Omental fat pad (tissue), 4 donors: ENCODE data around the gene SRF. TPM values are rescaled to one million over a fixed set of nuclear protein-coding genes. Genes with fewer than 3 reads are reported as not detected.

ENCODE experiments used
- ATAC-seq: fragments of 150-250 bp; one replicate; pipeline ENCODE4 v1.9.1; 2016; ENCODE audit warnings: mild to moderate bottlenecking, moderate library complexity; ENCODE audit not compliant: low FRiP score
- DNase-seq: peaks from one replicate; pipeline ENCODE4 v3.0.0-alpha.2; 2019; ENCODE audit warnings: low spot score
- total RNA-seq, 4 donors: library from RNA; depleted of rRNA; stranded (reverse); fragments of >200 nt; gene quantifications; one replicate each; pipeline ENCODE4 v1.1.0, GENCODE V29; 2016
- TF ChIP-seq, protein P1 (sequence below), 3 donors: fragments of 450-650 bp; IDR thresholded peaks; one replicate each; pipeline ENCODE4 v1.5.1; 2016 to 2017; ENCODE audit warnings: antibody characterized with exemption in 3 of 3, mild to moderate bottlenecking in 3 of 3, moderate library complexity in 2 of 3

The SRF gene
- total RNA-seq, 4 donors from 2014 or later: 21.5 to 37.8 (median 24.4) TPM

DNA sequence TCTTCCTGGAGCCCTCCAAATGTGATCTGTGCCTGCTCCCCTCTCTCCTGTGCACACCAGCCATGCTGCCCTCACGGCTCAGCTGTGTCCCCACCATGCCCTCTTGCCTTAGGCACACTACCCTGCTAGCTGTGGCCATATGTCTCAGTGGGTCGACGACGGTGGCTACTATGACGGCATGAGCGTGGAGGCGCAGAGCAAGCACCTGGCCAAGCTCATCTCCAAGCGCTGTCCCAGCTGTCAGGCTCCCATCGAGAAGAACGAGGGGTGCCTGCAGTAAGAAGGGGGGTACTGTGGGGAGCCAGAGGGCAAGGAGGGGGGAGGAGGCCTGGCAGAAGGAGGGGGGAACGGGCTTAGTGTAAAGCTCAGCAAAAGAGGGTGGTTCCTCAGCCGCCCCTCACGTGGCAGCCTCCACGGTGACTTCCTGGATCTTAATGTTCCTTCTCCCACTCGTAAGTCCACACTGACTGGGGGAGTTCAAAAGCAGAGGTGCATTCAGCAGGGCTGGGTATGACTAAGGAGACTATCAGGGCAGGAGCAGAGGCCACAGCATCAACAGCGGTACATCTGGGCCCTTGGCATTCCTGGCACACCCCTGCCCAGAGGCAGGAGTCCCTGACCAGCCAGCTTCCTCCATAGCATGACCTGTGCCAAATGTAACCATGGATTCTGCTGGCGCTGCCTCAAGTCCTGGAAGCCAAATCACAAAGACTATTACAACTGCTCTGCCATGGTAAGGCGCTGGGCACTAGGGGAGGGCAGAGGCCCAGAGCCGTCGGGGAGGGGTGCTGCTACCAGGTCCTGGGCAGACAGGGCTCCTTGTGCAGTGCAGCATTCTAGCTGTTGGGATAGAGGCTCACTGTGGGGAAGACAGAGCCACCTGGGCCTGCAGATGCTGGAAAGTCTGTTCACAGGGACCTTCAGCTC lies 50.2 kb downstream of the SRF start:
- ATAC-seq: no peak
- TF ChIP-seq, protein P1, sequence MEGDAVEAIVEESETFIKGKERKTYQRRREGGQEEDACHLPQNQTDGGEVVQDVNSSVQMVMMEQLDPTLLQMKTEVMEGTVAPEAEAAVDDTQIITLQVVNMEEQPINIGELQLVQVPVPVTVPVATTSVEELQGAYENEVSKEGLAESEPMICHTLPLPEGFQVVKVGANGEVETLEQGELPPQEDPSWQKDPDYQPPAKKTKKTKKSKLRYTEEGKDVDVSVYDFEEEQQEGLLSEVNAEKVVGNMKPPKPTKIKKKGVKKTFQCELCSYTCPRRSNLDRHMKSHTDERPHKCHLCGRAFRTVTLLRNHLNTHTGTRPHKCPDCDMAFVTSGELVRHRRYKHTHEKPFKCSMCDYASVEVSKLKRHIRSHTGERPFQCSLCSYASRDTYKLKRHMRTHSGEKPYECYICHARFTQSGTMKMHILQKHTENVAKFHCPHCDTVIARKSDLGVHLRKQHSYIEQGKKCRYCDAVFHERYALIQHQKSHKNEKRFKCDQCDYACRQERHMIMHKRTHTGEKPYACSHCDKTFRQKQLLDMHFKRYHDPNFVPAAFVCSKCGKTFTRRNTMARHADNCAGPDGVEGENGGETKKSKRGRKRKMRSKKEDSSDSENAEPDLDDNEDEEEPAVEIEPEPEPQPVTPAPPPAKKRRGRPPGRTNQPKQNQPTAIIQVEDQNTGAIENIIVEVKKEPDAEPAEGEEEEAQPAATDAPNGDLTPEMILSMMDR (IDR thresholded peaks at IDR 0.05): no peak
- no peak for DNase-seq

DNA sequence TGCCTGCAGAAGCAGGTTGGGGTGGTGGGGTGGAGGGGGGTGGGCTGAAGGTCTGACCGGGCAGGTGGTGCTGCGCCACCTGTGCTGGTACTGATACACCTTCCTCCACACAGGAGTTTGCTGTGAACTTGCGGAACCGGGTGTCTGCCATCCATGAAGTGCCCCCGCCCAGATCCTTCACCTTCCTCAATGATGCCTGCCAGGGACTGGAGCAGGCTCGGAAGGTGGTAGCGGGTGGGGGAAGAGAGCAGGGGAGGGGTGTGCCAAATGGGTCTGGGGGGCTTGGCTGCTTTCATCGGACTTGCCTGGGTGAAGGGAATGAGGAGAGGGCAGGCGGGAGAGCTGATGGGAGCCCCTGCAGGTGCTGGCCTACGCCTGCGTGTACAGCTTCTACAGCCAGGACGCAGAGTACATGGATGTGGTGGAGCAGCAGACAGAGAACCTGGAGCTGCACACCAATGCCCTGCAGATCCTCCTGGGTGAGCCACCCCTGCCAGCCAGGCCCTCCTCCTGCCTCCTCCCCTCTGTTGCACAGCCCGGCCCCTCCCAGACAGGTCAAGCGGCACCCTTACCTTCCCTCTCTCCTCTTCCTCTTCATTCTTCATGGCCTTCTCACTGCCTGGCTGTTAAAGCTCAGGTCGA lies 51.5 kb downstream of the SRF start:
- DNase-seq (no peak), ATAC-seq (no peak)
- TF ChIP-seq, protein P1 (IDR thresholded peaks at IDR 0.05): no peak

GRCh38 chr6:43223175-43223574 lies 52.1 kb downstream of the SRF start:
- DNase-seq: no peak
- ATAC-seq: no peak
- TF ChIP-seq, protein P1 (IDR thresholded peaks at IDR 0.05): no peak

DNA sequence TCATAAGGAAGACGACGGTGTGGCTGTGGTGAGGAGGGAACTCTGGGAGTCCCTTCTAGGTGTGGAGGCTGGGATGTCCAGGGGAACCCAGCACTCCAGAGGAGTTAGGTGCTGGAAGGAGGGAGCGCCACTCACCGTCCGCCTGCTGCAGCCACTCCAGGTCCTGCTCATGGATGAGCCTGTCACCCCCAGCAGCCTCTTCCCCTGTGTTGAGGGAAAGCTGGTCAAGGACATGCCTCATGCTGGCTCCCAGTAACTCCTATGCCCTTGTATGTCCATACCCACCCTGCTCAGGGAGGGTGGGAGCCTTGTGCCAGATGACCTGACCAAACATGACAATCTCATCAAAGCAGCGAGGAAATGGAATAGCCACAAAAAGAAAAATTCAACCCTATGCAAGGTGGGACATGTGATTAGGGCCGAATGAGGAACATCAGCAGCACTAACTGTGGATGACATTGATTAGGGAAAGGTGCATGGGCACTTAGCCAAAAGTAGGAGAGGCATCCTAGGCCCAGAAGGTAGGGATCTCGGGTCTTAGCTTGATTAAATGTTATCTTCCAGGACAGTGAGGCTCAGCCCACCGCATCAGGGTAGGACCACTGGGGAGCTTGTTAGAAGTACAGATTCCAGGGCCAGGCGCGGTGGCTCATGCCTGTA lies 55.3 kb downstream of the SRF start:
- ATAC-seq (no peak), DNase-seq (no peak)
- TF ChIP-seq, protein P1 (IDR thresholded peaks at IDR 0.05): no peak

GRCh38 chr6:43228951-43229802 lies 58.1 kb downstream of the SRF start, which contains the start of gene DNPH1:
Gene DNPH1, minus strand, starts transcription at chr6:43229481. Its CDS starts 25 bp downstream, at chr6:43229456.
- peak; percentile 96 for ATAC-seq
- TF ChIP-seq, protein P1 (IDR thresholded peaks at IDR 0.05): peak in 2 of 3 donors; percentile 35 to 82
- peak; percentile 46 for DNase-seq
